KBM-7 (cell line): ENCODE results near the gene UXS1.
A peak's percentile ranks its signal among the peaks of the same experiment; 100 is the strongest.

Source experiments
- DNase-seq: peaks from one replicate; pipeline ENCODE4 v3.0.0-alpha.2; 2015
- in situ Hi-C: fragments of 300-500 bp; cut with MboI; formaldehyde crosslinking; loops from 2 replicates; pipeline ENCODE4 v1.14.3; 2020; ENCODE audit warnings: low sequenced_read_pairs, low pct_unique_long_range_greater_than_20kb, mixed read lengths

Gene UXS1

GRCh38 chr2:106098664-106099063, 95.4 kb downstream of the UXS1 start:
- in situ Hi-C loops, result no loop called here
- DNase-seq, result no peak

DNA sequence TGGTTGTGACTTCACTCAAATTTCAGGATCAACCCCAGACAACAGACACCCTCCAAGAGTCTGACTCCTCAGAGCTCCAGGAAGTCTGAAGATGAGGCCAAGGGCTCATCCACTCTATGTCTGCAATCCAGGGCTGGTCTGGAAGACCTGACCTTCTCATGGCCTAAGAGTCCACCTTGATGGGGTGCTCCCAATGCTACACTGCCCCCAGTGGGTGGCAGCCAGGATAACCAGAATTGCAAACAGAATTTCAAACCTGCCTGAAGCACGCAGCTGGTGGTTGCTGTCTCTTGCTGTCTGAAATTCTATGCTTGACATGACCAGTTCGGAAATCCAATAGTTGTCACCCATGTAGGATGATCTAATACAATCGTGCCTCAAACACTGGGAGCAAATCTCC, 96.0 kb downstream of the UXS1 start:
- in situ Hi-C loops, result no loop called here
- no peak for DNase-seq

- no peak for DNase-seq
- in situ Hi-C loops, result no loop called here
These were observed 96.8 kb downstream of the UXS1 start for GRCh38 chr2:106097038-106098000.

- in situ Hi-C loops, result no loop called here
- no peak for DNase-seq
These were observed 97.6 kb downstream of the UXS1 start for GRCh38 chr2:106096299-106097037.

- DNase-seq, result no peak
- in situ Hi-C loops, result no loop called here
These were observed 98.4 kb downstream of the UXS1 start for GRCh38 chr2:106095478-106096298.

- in situ Hi-C loops, result no loop called here
- DNase-seq, result no peak
These were observed 99.8 kb downstream of the UXS1 start for GRCh38 chr2:106094131-106094841.

DNA sequence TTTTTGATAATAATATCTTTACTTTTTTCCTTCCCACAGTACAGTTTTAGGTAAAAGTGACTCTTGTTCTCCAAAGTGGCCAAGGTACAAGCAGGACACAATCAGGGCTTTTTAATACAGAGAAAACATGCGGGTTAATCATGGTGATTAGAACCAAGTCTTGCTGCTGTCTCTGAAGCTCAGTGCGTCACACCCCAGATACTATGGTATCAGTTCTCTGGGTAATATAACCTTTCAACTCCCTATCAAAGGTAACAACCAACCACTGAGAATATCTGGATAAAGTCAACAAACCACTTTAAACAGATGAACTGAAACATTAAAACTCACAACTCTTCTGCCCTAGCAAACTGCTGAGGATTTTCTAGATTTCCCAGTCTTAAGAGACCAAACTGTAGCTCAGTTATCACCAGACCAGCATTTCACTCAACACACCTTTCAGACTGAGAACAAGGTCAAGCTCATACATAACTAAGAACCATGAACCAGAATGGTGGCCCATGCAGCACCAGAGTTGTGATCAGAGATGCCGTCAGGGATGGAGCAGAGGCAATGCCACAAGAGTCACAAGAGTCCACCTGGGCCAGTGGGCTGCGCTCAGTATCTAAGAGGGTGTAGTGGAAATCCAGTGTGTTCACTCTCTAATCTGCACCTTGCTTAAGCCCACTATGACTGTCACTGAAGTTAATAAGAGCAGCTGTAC, 103.0 kb downstream of the UXS1 start:
- in situ Hi-C loops, result no loop called here

GRCh38 chr2:106089611-106090010, 104.5 kb downstream of the UXS1 start:
- in situ Hi-C loops, result no loop called here

More for the DNA sequence above, 103.0 kb downstream of the UXS1 start:
- no peak for DNase-seq

GRCh38 chr2:106085181-106085940, 108.7 kb downstream of the UXS1 start:
- in situ Hi-C loops, result no loop called here

More at GRCh38 chr2:106089611-106090010, 104.5 kb downstream of the UXS1 start:
- DNase-seq, result no peak

GRCh38 chr2:106080959-106081358, 113.1 kb downstream of the UXS1 start:
- no peak for DNase-seq
- in situ Hi-C loops, result no loop called here

More at GRCh38 chr2:106085181-106085940, 108.7 kb downstream of the UXS1 start:
- peak; percentile 28 for DNase-seq

DNA sequence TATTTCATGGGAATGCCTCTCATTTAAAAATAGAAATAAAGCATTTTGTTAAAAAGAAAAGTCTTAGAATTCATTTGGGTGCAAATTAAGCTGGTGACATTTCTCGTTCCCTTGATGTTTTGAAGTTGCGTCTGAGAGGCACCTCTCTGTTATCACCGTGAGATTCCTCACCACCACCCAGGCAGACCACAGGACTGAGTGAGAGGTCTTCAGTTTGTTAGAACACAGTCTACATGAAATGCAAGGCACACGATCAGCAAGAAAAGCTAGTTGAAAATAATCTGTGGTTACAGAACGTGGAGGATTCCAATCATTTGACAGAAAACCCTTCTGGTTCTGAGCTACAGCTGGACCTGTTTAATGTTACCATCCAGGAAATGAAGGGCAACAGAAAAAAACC, 116.0 kb downstream of the UXS1 start:
- in situ Hi-C loops, result no loop called here
- no peak for DNase-seq

GRCh38 chr2:106076941-106077340, 117.2 kb downstream of the UXS1 start:
- in situ Hi-C loops, result no loop called here
- DNase-seq, result no peak

DNA sequence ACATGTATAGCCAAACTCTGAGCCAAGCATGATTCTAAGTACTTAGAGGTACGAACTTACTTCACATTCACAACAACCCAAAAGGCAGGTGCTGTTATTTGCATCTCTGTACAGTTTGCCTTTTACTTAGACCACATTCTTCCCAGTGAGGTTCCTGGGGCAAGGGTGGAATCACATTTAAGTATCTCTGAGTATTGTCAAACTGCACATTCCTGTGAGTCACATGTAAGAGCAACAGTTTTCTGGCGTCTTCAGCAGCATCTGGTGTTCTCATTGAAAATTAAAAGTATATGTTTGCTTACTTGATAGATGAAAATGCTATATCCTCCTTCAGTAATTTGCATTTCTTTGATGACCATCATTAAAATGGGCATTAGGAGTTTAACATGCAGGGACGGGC, 119.1 kb downstream of the UXS1 start:
- DNase-seq, result no peak
- in situ Hi-C loops, result no loop called here

- in situ Hi-C loops, result no loop called here
- peak; percentile 37 for DNase-seq
These were observed 120.3 kb downstream of the UXS1 start for GRCh38 chr2:106073678-106074406.

DNA sequence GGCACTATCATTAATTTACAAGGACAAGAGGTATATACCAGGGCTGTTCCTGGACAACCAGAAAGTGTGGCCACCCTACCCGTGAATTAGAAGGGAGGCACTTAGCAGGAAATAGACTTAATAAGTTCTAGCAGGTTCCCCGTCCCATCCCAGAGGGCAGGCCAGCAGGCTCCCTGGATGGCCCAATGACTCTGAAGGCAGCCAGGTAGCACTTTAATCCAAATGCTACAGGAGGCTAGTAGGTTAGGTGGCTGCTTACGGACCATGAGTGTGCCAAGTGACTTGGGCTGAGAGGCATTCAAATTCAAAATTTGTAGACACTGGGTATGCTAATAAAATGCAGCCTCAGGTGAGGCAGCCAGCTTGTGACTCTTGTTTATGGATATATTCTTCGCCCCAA, 123.9 kb downstream of the UXS1 start:
- DNase-seq, result no peak
- in situ Hi-C loops, result no loop called here

- no peak for DNase-seq
- in situ Hi-C loops, result no loop called here
These were observed 125.7 kb downstream of the UXS1 start for GRCh38 chr2:106068451-106068850.
